ENCODE measurements around the gene CCSER2. TPM values are rescaled to one million over a fixed set of nuclear protein-coding genes. Genes with fewer than 3 reads are reported as not detected.

The CCSER2 gene
- polyA plus RNA-seq, 1 of the 3 experiments (the other 2 are of a cell fraction), result 8.5 TPM

- Histone ChIP-seq H2AFZ (ENCODE audit: low read depth) (no peak overlapping the region), H3K36me3 (replicated peaks in 1 of 2; ENCODE audit: control insufficient read depth in 1 of 2, insufficient read depth in 2 of 2, low read length in 1 of 2) (no peaks in the 10 kb centered on the region), H3K27me3 (ENCODE audit: insufficient read depth) (no peaks in the 10 kb centered on the region), H4K20me1 (ENCODE audit: insufficient read depth) (no peaks in the 10 kb centered on the region), H3K9me2 (no peaks in the 10 kb centered on the region), H3K4me1 (ENCODE audit: control insufficient read depth in 1 of 2, insufficient read depth in 2 of 2, low read depth in 1 of 2, low read length in 1 of 2) (peaks cover 11 to 28% of the 10 kb centered on the region in 2 experiments; a peak in 3 of 4 replicates), H3K79me2 (ENCODE audit: insufficient read depth) (no peaks in the 10 kb centered on the region), H3K4me3 (ENCODE audit: low read depth in 2 of 2, low read length in 1 of 2) (no peak overlapping the region), H3K27ac (ENCODE audit: low read depth in 2 of 2, low read length in 1 of 2) (peak overlapping the region in 1 of 2 experiments; percentile 87; a peak in 1 of 4 replicates), H3K4me2 (no peak overlapping the region), H3K9me3 (no peaks in the 10 kb centered on the region), H3F3A (replicated peaks; ENCODE audit: insufficient read depth) (peaks cover 26% of the 10 kb centered on the region), H3K9ac (no peak overlapping the region)
- CTCF ChIA-PET, result no interaction called here
- 62% methylated on average over 2 of the region's 2 CpGs for WGBS (ENCODE audit: low lambda C conversion rate)
- POLR2A ChIA-PET, result no interaction called here
- TF ChIP-seq RAD21 (IDR thresholded peaks at IDR 0.05; ENCODE audit: low read length) (no peak), FOSL2 (IDR thresholded peaks at IDR 0.05; ENCODE audit: borderline replicate concordance, low read depth) (no peak), NFIC (IDR thresholded peaks at IDR 0.05; ENCODE audit: borderline replicate concordance) (peak; percentile 77), MXI1 (IDR thresholded peaks at IDR 0.05; ENCODE audit: low read depth, low read length) (no peak), RXRA (IDR thresholded peaks at IDR 0.05; ENCODE audit: borderline replicate concordance, low read depth) (no peak), FOXJ3 (CRISPR knock-in tag; IDR thresholded peaks at IDR 0.05) (no peak), JUND (IDR thresholded peaks at IDR 0.05) (no peak), MAX (IDR thresholded peaks at IDR 0.05; ENCODE audit: low read depth) (no peak; the same call in 1 of the 2 replicates), TCF12 (IDR thresholded peaks at IDR 0.05) (0 out of 2 replicates have a peak, but pooled peaks have one; percentile 23), EP300 (IDR thresholded peaks at IDR 0.05; ENCODE audit: borderline replicate concordance in 1 of 2, low read depth in 1 of 2, low read length in 1 of 2) (no peak), RCOR1 (IDR thresholded peaks at IDR 0.05; ENCODE audit: low read length) (no peak), USF2 (IDR thresholded peaks at IDR 0.05; ENCODE audit: borderline replicate concordance, low read depth, low read length) (no peak), SIN3A (IDR thresholded peaks at IDR 0.05; ENCODE audit: borderline replicate concordance, low read depth, low read length) (no peak)
- TF ChIP-seq, protein P1, sequence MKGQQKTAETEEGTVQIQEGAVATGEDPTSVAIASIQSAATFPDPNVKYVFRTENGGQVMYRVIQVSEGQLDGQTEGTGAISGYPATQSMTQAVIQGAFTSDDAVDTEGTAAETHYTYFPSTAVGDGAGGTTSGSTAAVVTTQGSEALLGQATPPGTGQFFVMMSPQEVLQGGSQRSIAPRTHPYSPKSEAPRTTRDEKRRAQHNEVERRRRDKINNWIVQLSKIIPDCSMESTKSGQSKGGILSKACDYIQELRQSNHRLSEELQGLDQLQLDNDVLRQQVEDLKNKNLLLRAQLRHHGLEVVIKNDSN (IDR thresholded peaks at IDR 0.05; ENCODE audit: borderline replicate concordance, low read depth), result no peak
- TF ChIP-seq, protein P2, sequence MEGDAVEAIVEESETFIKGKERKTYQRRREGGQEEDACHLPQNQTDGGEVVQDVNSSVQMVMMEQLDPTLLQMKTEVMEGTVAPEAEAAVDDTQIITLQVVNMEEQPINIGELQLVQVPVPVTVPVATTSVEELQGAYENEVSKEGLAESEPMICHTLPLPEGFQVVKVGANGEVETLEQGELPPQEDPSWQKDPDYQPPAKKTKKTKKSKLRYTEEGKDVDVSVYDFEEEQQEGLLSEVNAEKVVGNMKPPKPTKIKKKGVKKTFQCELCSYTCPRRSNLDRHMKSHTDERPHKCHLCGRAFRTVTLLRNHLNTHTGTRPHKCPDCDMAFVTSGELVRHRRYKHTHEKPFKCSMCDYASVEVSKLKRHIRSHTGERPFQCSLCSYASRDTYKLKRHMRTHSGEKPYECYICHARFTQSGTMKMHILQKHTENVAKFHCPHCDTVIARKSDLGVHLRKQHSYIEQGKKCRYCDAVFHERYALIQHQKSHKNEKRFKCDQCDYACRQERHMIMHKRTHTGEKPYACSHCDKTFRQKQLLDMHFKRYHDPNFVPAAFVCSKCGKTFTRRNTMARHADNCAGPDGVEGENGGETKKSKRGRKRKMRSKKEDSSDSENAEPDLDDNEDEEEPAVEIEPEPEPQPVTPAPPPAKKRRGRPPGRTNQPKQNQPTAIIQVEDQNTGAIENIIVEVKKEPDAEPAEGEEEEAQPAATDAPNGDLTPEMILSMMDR (IDR thresholded peaks at IDR 0.05), result no peak
- no peak for DNase-seq
Measured at GRCh38 chr10:84310470-84310869, 17.9 kb upstream of the CCSER2 start.

Measured in SK-N-SH (cell line).